DND-41 (cell line): Measurements from ENCODE around the gene PXMP2.

Experiments used
- EZH2 ChIP-seq: IDR thresholded peaks from 3 replicates; pipeline ENCODE4 v1.6.1; 2012; ENCODE audit warnings: borderline replicate concordance, low read depth, mild to moderate bottlenecking, moderate library complexity, low read length, inconsistent platforms; ENCODE audit not compliant: severe bottlenecking
- TF ChIP-seq, protein P1 (sequence below): IDR thresholded peaks from 2 replicates; pipeline ENCODE4 v1.5.1; 2012; ENCODE audit warnings: borderline replicate concordance, low read length, moderate library complexity, mild to moderate bottlenecking; ENCODE audit not compliant: poor library complexity, severe bottlenecking; ENCODE audit errors: extremely low read depth

DNA sequence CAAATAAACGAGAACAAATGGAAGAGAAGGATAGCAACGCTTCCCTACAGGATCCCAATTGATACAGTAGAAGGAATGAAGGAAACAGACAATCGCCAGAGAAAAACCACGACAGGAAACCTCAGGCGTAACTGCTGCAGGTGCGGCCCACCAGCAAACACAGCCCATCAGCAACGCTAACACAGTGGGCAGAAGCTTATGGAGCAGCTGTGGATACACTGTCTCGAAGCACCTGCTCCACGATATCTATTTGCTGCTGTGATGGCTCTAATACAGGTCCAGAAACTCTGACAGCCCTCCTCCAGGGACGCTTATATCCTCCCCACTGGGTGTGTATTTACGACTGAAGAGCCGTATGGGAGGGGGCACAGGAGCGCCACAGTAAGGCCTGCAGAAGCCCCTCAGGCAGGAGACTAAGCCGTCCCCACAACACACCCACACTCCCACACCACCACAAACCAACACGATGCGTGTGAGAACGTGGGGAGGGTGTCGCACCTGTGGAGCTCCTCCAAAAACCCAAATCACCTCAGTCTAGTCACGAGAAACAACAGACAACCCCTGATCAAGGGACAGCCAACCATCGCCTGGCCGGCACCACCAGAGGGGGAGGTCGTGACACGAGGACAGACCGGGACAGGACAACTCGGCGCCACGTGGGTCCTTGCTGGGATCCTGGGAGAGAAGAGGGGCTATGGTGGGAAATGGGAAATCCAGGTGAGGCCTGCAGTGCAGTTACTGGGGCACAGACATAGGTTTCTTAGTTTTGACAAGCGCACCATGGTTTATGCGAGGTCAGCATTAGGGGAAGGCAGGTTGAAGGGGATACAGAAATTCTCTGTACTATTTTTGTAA is 24.3 kb upstream of the PXMP2 start:
- TF ChIP-seq, protein P1, sequence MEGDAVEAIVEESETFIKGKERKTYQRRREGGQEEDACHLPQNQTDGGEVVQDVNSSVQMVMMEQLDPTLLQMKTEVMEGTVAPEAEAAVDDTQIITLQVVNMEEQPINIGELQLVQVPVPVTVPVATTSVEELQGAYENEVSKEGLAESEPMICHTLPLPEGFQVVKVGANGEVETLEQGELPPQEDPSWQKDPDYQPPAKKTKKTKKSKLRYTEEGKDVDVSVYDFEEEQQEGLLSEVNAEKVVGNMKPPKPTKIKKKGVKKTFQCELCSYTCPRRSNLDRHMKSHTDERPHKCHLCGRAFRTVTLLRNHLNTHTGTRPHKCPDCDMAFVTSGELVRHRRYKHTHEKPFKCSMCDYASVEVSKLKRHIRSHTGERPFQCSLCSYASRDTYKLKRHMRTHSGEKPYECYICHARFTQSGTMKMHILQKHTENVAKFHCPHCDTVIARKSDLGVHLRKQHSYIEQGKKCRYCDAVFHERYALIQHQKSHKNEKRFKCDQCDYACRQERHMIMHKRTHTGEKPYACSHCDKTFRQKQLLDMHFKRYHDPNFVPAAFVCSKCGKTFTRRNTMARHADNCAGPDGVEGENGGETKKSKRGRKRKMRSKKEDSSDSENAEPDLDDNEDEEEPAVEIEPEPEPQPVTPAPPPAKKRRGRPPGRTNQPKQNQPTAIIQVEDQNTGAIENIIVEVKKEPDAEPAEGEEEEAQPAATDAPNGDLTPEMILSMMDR, result no peak
- no peak for TF ChIP-seq EZH2
